GM12874 (cell line): ENCODE measurements around the gene SPTBN1.

Source experiments
- TF ChIP-seq, protein P1 (sequence below): IDR thresholded peaks from 2 replicates; pipeline ENCODE4 v1.5.1; 2011; ENCODE audit warnings: low read depth, mild to moderate bottlenecking, control low read depth, low read length, moderate library complexity; ENCODE audit not compliant: insufficient read depth

The SPTBN1 gene

GRCh38 chr2:54428108-54428831 is 27.9 kb upstream of the SPTBN1 start:
- TF ChIP-seq, protein P1, sequence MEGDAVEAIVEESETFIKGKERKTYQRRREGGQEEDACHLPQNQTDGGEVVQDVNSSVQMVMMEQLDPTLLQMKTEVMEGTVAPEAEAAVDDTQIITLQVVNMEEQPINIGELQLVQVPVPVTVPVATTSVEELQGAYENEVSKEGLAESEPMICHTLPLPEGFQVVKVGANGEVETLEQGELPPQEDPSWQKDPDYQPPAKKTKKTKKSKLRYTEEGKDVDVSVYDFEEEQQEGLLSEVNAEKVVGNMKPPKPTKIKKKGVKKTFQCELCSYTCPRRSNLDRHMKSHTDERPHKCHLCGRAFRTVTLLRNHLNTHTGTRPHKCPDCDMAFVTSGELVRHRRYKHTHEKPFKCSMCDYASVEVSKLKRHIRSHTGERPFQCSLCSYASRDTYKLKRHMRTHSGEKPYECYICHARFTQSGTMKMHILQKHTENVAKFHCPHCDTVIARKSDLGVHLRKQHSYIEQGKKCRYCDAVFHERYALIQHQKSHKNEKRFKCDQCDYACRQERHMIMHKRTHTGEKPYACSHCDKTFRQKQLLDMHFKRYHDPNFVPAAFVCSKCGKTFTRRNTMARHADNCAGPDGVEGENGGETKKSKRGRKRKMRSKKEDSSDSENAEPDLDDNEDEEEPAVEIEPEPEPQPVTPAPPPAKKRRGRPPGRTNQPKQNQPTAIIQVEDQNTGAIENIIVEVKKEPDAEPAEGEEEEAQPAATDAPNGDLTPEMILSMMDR, result no peak

GRCh38 chr2:54429054-54429453 is 27.1 kb upstream of the SPTBN1 start:
- TF ChIP-seq, protein P1, result no peak

GRCh38 chr2:54429811-54430551 is 26.1 kb upstream of the SPTBN1 start:
- TF ChIP-seq, protein P1, result no peak

DNA sequence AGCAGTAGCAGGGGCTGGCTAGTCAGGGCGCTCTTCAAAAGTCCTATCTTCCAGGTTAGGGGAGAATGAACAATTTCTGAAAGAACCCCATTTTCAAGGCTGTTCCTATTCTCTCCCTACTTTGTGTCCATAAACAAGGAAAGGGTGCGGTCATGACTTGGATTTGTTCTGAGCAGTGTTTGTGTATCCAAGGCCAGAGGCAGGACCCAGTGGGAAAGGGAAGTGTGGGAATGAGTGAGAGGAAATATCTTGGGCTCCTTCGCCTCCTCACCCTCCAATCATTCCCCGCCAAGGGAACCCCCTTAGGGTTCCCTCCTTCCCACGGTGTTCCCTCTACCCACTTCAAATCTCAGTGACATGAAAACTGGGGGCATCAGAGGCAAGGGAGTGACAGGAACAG is 25.5 kb upstream of the SPTBN1 start:
- TF ChIP-seq, protein P1, result no peak

GRCh38 chr2:54432251-54433015 is 23.7 kb upstream of the SPTBN1 start:
- TF ChIP-seq, protein P1, result no peak

DNA sequence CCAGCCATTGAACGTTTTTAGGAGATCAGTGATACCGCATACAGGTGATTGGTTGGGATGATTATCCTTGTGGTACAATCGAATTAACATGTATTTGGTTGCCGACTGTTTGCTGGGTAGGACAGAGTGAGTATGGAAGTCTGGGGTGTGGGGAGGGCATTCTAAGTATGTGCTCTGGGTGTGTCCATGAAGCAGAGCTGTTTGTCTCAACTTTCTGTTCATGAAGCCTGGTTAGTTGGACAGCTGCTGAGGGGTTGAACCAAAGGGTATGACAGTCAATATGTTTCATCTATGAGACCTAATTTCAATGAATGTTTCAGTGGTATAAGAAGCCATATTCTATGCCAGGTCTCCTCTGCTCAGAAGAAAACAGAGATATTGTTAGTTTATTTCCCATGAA is 21.9 kb upstream of the SPTBN1 start:
- TF ChIP-seq, protein P1, result no peak

DNA sequence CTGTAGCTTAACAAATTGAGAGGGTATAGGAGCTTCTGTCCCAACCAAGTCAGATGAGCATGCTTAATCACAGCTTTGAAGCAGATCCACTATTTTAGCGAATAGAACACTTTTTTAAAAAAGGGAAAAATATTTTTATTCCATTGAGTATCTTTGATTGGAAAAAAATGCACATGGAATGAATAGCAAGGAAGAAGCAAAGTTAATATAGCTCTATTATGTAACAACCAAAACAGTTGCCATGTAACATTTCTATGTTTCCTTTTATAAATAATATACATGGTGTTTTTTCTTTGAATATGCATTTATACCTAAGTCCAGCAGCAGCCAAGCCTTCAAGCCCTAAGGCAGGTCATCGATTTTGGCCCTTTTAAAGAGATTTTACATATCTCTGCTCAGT is 21.4 kb upstream of the SPTBN1 start:
- TF ChIP-seq, protein P1, result no peak
